Renal cortical epithelial cell (primary cell): ENCODE data around the gene AHCYL2. TPM values are rescaled to one million over a fixed set of nuclear protein-coding genes. Genes with fewer than 3 reads are reported as not detected.
"Not testable (repeated sequence)": the region's sequence is repeated elsewhere in the genome, so short reads cannot be mapped to it uniquely, and the experiment has no call there.

ENCODE experiments used
- DNase-seq: peaks from one replicate; pipeline ENCODE4 v3.0.0-alpha.2; 2011; ENCODE audit warnings: low read depth
- total RNA-seq: library from RNA; depleted of rRNA; stranded (reverse); fragments of >200 nt; gene quantifications from 2 replicates; pipeline ENCODE4 v1.2.3, GENCODE V29; 2014

The AHCYL2 gene
- total RNA-seq, 1 donor from 2014 or later, result 34.3 TPM

- no peak for DNase-seq
Measured at GRCh38 chr7:129383542-129384132, 158.8 kb downstream of the AHCYL2 start.

GRCh38 chr7:129385116-129385515 is 160.3 kb downstream of the AHCYL2 start:
- DNase-seq, result no peak

GRCh38 chr7:129385598-129385997 is 160.8 kb downstream of the AHCYL2 start:
- DNase-seq, result no peak

GRCh38 chr7:129386506-129386905 is 161.7 kb downstream of the AHCYL2 start:
- DNase-seq, result no peak

- DNase-seq, result no peak
Measured at GRCh38 chr7:129387537-129387936, 162.7 kb downstream of the AHCYL2 start.

GRCh38 chr7:129388333-129389098 is 163.7 kb downstream of the AHCYL2 start:
- DNase-seq, result no peak

GRCh38 chr7:129389829-129390228 is 165.0 kb downstream of the AHCYL2 start:
- DNase-seq, result no peak

GRCh38 chr7:129390314-129390713 is 165.5 kb downstream of the AHCYL2 start:
- DNase-seq, result no peak

GRCh38 chr7:129391546-129392171 is 166.8 kb downstream of the AHCYL2 start:
- no peak for DNase-seq

GRCh38 chr7:129393255-129393654 is 168.4 kb downstream of the AHCYL2 start:
- no peak for DNase-seq

GRCh38 chr7:129394101-129394500 is 169.3 kb downstream of the AHCYL2 start:
- peak; percentile 82 for DNase-seq

- DNase-seq, result peak; percentile 16
Measured at GRCh38 chr7:129394982-129395914, 170.4 kb downstream of the AHCYL2 start.

- peak; percentile 48 for DNase-seq
Measured at GRCh38 chr7:129401228-129401966, 176.6 kb downstream of the AHCYL2 start.

GRCh38 chr7:129401967-129402860 is 177.4 kb downstream of the AHCYL2 start:
- no peak for DNase-seq

- DNase-seq, result no peak
Measured at GRCh38 chr7:129405527-129405926, 180.7 kb downstream of the AHCYL2 start.

GRCh38 chr7:129410238-129410637 is 185.4 kb downstream of the AHCYL2 start:
- DNase-seq, result not testable (repeated sequence)

GRCh38 chr7:129412501-129412900 is 187.7 kb downstream of the AHCYL2 start:
- no peak for DNase-seq

- DNase-seq, result no peak
Measured at GRCh38 chr7:129417073-129417472, 192.2 kb downstream of the AHCYL2 start.

GRCh38 chr7:129421717-129422250 is 197.0 kb downstream of the AHCYL2 start:
- no peak for DNase-seq

GRCh38 chr7:129422727-129423126 is 197.9 kb downstream of the AHCYL2 start:
- no peak for DNase-seq
